Upper lobe of left lung (tissue), 4 donors: Measurements from ENCODE around the gene PRKN.

Source experiments
- POLR2A ChIP-seq, 4 donors: fragments of 450-650 bp; IDR thresholded peaks; one replicate each; pipeline ENCODE4 v1.5.1; 2016 to 2017; ENCODE audit warnings: antibody characterized with exemption in 4 of 4, mild to moderate bottlenecking in 2 of 4
- TF ChIP-seq, protein P1 (sequence below), 6 experiments: fragments of 450-650 bp in 4 of 6; fragments of 200-600 bp in 2 of 6; sonication (generic) in 2 of 6; IDR thresholded peaks; one replicate each; pipeline ENCODE4 v1.5.1; 2016 to 2019; ENCODE audit warnings: antibody characterized with exemption in 6 of 6

DNA sequence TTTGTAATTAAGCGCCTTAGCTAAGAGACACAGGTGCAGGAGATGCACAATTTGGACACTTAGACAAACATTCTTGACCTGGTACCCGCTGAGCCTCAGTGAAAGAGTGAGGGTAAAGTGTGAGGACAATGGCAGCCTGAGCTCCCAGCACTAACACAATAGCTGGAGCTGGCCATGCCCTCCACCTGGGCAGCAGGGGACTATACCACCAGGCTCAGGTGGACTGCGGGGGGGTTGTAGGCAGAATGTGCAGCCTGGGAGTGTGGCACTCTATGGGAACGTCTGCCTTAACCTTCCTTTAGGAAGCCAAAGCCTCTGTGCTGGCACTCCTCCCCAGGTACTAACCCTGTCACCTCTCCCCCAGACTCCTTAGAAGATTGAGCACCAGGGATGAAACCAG, 23.6 kb downstream of the PRKN start:
- TF ChIP-seq, protein P1, sequence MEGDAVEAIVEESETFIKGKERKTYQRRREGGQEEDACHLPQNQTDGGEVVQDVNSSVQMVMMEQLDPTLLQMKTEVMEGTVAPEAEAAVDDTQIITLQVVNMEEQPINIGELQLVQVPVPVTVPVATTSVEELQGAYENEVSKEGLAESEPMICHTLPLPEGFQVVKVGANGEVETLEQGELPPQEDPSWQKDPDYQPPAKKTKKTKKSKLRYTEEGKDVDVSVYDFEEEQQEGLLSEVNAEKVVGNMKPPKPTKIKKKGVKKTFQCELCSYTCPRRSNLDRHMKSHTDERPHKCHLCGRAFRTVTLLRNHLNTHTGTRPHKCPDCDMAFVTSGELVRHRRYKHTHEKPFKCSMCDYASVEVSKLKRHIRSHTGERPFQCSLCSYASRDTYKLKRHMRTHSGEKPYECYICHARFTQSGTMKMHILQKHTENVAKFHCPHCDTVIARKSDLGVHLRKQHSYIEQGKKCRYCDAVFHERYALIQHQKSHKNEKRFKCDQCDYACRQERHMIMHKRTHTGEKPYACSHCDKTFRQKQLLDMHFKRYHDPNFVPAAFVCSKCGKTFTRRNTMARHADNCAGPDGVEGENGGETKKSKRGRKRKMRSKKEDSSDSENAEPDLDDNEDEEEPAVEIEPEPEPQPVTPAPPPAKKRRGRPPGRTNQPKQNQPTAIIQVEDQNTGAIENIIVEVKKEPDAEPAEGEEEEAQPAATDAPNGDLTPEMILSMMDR (IDR thresholded peaks at IDR 0.05): no peak
- TF ChIP-seq POLR2A (IDR thresholded peaks at IDR 0.05): no peak
